ENCODE measurements around the gene NDFIP1. TPM values are rescaled to one million over a fixed set of nuclear protein-coding genes. Genes with fewer than 3 reads are reported as not detected.

Gene NDFIP1
- total RNA-seq, 4 donors from 2014 or later, result 185 to 351 (median 297) TPM

DNA sequence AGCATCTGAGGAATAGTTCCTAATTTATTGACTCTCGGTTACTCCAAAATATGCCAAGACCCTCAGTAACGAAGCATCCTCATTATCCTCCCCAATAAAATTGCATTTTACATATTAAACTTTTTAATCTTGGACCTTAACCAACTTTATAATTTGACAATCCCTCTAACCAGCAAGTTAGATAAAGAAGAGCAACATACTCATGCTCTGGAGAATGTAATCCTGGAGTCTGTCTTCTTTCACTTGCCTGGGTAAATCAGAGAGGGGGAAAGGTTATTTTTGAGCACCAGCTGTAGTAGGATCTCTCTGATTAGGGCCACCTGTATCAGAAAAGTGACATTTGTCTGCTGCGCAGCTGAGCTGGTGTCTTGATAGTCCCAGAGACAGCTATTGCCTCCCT, 59.8 kb downstream of the NDFIP1 start:
- WGBS, 2 donors, result 95 to 96% methylated on average over 3 of the region's 3 CpGs
- intact Hi-C loops (cut with DNase I), result no loop called here
- TF ChIP-seq, protein P1, sequence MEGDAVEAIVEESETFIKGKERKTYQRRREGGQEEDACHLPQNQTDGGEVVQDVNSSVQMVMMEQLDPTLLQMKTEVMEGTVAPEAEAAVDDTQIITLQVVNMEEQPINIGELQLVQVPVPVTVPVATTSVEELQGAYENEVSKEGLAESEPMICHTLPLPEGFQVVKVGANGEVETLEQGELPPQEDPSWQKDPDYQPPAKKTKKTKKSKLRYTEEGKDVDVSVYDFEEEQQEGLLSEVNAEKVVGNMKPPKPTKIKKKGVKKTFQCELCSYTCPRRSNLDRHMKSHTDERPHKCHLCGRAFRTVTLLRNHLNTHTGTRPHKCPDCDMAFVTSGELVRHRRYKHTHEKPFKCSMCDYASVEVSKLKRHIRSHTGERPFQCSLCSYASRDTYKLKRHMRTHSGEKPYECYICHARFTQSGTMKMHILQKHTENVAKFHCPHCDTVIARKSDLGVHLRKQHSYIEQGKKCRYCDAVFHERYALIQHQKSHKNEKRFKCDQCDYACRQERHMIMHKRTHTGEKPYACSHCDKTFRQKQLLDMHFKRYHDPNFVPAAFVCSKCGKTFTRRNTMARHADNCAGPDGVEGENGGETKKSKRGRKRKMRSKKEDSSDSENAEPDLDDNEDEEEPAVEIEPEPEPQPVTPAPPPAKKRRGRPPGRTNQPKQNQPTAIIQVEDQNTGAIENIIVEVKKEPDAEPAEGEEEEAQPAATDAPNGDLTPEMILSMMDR (IDR thresholded peaks at IDR 0.05), result no peak
- TF ChIP-seq POLR2A (IDR thresholded peaks at IDR 0.05), result no peak
- Histone ChIP-seq H3K27ac (no peak overlapping the region), H3K9me3 (no peaks in the 10 kb centered on the region), H3K4me1 (no peaks in the 10 kb centered on the region), H3K27me3 (no peaks in the 10 kb centered on the region), H3K4me3 (replicated peaks in 1 of 3) (no peak overlapping the region), H3K36me3 (no peaks in the 10 kb centered on the region)
- no peak for DNase-seq

DNA sequence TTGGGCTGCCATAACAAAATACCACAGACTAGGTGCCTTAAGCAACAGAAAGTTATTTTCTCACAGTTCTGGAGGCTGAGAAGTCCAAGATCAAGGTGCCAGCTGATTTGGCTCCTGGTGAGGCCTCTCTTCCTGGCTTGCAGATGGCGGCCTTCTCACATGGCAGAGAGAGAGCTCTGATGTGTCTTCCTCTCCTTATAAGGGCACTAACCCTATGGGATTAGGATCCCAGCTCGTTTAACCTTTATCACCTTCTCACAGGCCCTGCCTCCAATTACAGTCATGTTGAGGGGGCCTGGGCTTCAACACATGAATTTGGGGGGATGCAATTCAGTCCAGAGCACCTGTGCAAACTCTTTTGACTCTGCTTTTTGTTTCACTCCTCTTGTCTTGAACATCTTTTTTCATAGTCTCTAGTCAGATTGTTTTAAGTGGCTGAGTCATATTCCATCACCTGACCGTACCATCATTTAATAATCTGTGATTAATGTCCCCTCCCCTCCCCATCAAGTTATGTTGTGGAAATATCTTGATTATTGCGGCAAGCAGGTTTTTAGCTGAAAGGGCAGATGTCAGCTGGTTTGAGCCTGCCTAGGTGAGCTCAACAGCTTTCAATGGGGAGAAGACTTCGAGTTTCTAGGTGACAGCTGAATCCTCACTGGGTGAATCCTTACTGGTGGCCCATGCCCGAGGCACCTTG, 61.8 kb downstream of the NDFIP1 start:
- H3K4me3 ChIP-seq (replicated peaks in 1 of 3), result no peak overlapping the region
- no peak for DNase-seq
- intact Hi-C loops (cut with DNase I), result no loop called here
- no peaks in the 10 kb centered on the region for H3K36me3 ChIP-seq
- no peak overlapping the region for H3K27ac ChIP-seq
- WGBS, 2 donors, result 83 to 89% methylated on average over 6 of the region's 6 CpGs
- no peaks in the 10 kb centered on the region for H3K4me1 ChIP-seq
- no peaks in the 10 kb centered on the region for H3K9me3 ChIP-seq
- TF ChIP-seq, protein P1 (IDR thresholded peaks at IDR 0.05), result no peak
- H3K27me3 ChIP-seq, result no peaks in the 10 kb centered on the region

DNA sequence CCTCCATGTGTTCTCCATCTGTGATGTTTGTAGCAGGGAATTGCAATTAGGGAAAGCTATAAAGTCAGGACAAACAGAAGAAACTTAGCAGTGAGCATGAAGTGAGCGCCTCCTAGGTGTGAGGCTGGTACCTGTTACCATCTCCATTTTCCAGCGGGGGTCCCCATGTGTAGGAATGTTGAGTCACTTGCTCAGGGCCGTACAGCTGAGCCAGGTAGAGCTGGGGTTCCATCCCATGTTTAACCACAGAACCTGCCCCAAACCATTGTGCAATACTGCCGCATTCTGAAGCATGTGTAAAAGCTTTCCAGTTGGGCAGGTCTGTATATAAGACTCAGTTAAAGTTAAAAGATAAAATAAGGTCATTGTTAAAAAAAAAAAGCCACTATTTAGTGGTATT, 62.7 kb downstream of the NDFIP1 start:
- TF ChIP-seq POLR2A (IDR thresholded peaks at IDR 0.05), result no peak
- TF ChIP-seq, protein P1 (IDR thresholded peaks at IDR 0.05), result no peak
- no peak overlapping the region for H3K27ac ChIP-seq
- no peaks in the 10 kb centered on the region for H3K9me3 ChIP-seq
- no peaks in the 10 kb centered on the region for H3K36me3 ChIP-seq
- no peaks in the 10 kb centered on the region for H3K27me3 ChIP-seq
- intact Hi-C loops (cut with DNase I), result no loop called here
- 86 to 94% methylated on average over 4 of the region's 4 CpGs for WGBS, 2 donors
- H3K4me3 ChIP-seq (replicated peaks in 1 of 3), result no peak overlapping the region
- no peak for DNase-seq
- no peaks in the 10 kb centered on the region for H3K4me1 ChIP-seq

DNA sequence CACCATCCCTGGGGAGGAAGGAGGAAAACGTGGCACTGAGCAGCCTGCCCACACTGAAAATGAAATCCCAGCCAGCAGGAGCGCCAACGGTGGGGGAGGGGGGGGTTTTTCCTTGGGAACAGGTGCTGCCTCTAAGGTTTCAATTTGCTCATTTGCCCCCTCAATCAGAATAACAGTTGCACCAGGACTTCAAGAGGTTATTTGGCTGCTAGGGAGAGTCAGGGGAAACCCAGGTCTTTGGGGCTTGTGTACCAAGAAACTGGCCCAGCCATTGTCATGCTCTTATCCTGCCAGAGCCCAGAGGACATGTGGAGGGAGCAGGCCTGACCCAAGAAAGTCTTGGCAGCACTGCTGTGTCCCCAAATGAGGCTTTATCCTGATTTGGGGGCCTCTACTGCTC, 66.5 kb downstream of the NDFIP1 start:
- Histone ChIP-seq H3K9me3 (no peaks in the 10 kb centered on the region), H3K4me3 (replicated peaks in 1 of 3) (no peak overlapping the region), H3K27me3 (no peaks in the 10 kb centered on the region), H3K36me3 (no peaks in the 10 kb centered on the region), H3K4me1 (no peaks in the 10 kb centered on the region), H3K27ac (no peak overlapping the region)
- TF ChIP-seq, protein P1 (IDR thresholded peaks at IDR 0.05), result no peak
- TF ChIP-seq POLR2A (IDR thresholded peaks at IDR 0.05), result no peak
- DNase-seq, result no peak
- intact Hi-C loops (cut with DNase I), result no loop called here
- 51 to 74% methylated on average over 3 of the region's 3 CpGs for WGBS, 2 donors

DNA sequence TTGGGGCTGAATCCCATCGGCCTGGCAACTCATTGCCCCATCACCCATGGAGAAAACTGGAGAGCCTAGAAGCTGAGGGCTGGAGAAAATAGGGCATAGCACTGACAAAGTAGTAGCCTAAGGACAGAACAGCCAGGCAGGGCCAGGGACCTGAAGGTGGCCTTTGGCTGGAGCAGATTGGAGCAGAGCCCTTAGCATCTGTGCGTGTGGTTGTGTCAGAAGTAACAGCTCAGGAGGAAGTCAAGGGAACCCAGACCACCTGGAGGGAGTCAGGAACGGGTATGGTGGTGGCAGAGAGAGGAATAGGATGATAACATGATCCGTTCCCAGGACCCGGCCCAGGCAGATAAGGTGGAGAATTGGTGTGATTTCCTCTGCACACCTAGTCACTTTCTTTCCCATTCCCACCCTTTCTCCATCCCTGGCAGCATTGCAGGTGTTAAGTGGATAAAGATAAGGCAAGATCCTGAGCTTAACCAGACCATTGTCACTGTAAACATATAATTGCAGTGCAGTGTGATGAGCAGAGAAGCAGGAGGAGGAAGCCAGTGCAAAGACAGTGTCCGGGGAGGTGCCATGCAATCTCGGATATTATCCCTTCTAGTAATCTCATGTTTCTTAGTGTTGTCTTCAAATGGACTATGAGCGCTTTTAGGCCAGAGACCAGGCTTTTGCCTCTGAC, 67.0 kb downstream of the NDFIP1 start:
- Histone ChIP-seq H3K27ac (no peak overlapping the region), H3K9me3 (no peaks in the 10 kb centered on the region), H3K27me3 (no peaks in the 10 kb centered on the region), H3K4me3 (replicated peaks in 1 of 3) (no peak overlapping the region), H3K4me1 (no peaks in the 10 kb centered on the region), H3K36me3 (no peaks in the 10 kb centered on the region)
- intact Hi-C loops (cut with DNase I), result no loop called here
- WGBS, 2 donors, result 88 to 92% methylated on average over 8 of the region's 8 CpGs
- no peak for DNase-seq
- TF ChIP-seq, protein P1 (IDR thresholded peaks at IDR 0.05), result no peak
- no peak for TF ChIP-seq POLR2A (IDR thresholded peaks at IDR 0.05)
